WERI-Rb-1 (cell line): ENCODE results near the gene PDLIM1.

Experiments used
- DNase-seq: peaks from one replicate; pipeline ENCODE4 v3.0.0-alpha.2; 2020
- H3K27ac ChIP-seq: fragments of 250-450 bp; sonication (Bioruptor Pico); 2 replicates; pipeline ENCODE4 v1.5.1; 2020; ENCODE audit warnings: mild to moderate bottlenecking, moderate library complexity
- H3K27me3 ChIP-seq: fragments of 250-450 bp; sonication (Bioruptor Pico); 2 replicates; pipeline ENCODE4 v1.5.1; 2021; ENCODE audit warnings: mild to moderate bottlenecking, low read depth, moderate library complexity; ENCODE audit not compliant: insufficient read depth, severe bottlenecking
- H3K36me3 ChIP-seq: fragments of 250-450 bp; sonication (Bioruptor Pico); 2 replicates; pipeline ENCODE4 v1.5.1; 2020; ENCODE audit warnings: mild to moderate bottlenecking, moderate library complexity
- H3K4me3 ChIP-seq: 2 replicates; pipeline ENCODE4 v1.5.1; 2011; ENCODE audit warnings: low read depth, mild to moderate bottlenecking, control low read depth, low read length
- H3K9me3 ChIP-seq: fragments of 250-450 bp; sonication (Bioruptor Pico); 2 replicates; pipeline ENCODE4 v1.5.1; 2021; ENCODE audit warnings: mild to moderate bottlenecking, moderate library complexity; ENCODE audit not compliant: severe bottlenecking
- TF ChIP-seq, protein P1 (sequence below): IDR thresholded peaks from 2 replicates; pipeline ENCODE4 v1.5.1; 2011; ENCODE audit warnings: low read depth, mild to moderate bottlenecking, control low read depth, inconsistent platforms, low read length

PDLIM1 gene

DNA sequence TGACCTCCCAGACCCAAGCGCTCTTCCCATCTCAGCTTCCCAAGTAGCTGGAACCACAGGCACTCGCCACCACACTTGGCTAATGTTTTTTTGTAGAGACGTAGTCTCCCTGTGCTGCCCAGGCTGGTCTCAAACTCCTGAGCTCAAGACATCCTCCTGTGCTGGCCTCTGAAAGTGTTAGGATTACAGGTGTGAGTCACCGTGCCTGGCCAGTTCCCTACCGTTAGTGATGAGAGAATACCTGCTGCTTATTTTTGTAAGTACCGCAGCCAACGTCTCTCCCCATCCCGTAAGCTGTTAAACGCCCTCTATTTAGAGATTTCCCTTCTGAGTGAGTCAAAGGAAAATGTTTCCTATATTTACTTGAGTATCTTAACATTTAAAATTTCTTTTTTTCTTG, 38.5 kb upstream of the PDLIM1 start:
- TF ChIP-seq, protein P1, sequence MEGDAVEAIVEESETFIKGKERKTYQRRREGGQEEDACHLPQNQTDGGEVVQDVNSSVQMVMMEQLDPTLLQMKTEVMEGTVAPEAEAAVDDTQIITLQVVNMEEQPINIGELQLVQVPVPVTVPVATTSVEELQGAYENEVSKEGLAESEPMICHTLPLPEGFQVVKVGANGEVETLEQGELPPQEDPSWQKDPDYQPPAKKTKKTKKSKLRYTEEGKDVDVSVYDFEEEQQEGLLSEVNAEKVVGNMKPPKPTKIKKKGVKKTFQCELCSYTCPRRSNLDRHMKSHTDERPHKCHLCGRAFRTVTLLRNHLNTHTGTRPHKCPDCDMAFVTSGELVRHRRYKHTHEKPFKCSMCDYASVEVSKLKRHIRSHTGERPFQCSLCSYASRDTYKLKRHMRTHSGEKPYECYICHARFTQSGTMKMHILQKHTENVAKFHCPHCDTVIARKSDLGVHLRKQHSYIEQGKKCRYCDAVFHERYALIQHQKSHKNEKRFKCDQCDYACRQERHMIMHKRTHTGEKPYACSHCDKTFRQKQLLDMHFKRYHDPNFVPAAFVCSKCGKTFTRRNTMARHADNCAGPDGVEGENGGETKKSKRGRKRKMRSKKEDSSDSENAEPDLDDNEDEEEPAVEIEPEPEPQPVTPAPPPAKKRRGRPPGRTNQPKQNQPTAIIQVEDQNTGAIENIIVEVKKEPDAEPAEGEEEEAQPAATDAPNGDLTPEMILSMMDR = no peak
- Histone ChIP-seq H3K36me3 (no peaks in the 10 kb centered on the region), H3K27ac (no peak overlapping the region), H3K27me3 (no peaks in the 10 kb centered on the region), H3K4me3 (no peak overlapping the region), H3K9me3 (no peaks in the 10 kb centered on the region)
- no peak for DNase-seq

DNA sequence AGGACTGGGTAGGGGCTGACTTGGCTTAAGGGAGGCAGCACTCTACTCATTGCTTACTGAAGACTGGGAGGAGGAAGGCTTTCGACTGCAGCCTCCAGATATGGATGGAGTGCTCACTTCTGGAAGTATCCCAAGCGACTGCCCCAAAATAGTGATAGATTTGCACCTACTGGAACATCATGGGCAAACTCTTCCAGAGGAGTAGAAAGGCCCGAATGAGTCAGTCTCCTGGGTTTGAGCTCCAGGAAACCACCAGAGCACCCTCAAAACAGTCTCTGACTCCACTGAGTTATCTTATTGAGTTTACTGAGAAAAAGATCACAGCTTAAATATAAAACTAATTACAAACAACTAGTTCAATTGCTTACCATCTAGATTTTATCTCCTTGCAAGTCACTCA, 37.2 kb upstream of the PDLIM1 start:
- Histone ChIP-seq H3K9me3 (no peaks in the 10 kb centered on the region), H3K27me3 (no peaks in the 10 kb centered on the region), H3K27ac (peak overlapping the region; percentile 62), H3K36me3 (no peaks in the 10 kb centered on the region), H3K4me3 (no peak overlapping the region; the same call in 1 of the 2 replicates)
- TF ChIP-seq, protein P1 = no peak
- no peak for DNase-seq

DNA sequence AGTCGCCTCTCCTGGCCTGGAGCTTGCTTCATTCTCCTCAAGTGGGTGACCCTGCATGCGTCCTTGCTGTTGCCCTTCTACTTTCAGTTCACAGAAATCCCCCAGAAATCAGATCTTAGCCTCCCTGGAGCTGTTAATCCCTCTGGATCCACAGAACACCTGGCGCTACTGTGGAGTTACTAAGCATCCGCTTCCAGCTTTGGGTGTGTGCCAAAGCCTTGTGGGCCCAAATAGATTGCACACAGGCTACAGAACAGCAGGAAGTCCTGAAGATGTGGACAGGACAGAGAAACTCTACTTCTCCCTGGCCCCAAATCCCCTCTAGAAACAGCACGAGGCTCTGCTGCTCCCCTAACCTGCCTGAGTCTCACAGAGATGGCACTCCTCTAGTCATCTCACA, 36.6 kb upstream of the PDLIM1 start:
- no peaks in the 10 kb centered on the region for H3K9me3 ChIP-seq
- peak overlapping the region; percentile 62 for H3K27ac ChIP-seq
- H3K36me3 ChIP-seq = no peaks in the 10 kb centered on the region
- H3K27me3 ChIP-seq = no peaks in the 10 kb centered on the region
- peak; percentile 94 for DNase-seq
- TF ChIP-seq, protein P1 = no peak
- no peak overlapping the region for H3K4me3 ChIP-seq

DNA sequence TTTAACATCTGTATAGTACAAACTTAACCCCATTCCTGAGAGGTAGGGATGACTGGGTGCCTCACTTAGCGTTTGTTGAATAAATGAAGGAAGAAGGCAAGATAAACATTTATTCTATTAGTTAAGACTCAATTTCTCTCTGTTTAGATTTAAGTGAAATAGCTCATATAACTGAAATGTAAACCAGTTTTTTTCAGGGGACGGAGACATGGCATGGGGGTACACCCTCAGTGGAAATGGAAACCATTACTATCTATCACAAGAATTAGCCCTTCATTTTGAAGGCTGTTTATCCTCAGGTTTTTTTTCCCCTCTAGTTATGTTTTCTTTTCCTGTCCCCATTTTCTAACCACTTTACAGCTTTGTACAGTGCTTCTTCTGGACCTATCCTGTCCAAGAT, 35.6 kb upstream of the PDLIM1 start:
- Histone ChIP-seq H3K4me3 (no peak overlapping the region), H3K27ac (peak overlapping the region; percentile 62; the same call in 1 of the 2 replicates), H3K9me3 (no peaks in the 10 kb centered on the region), H3K27me3 (no peaks in the 10 kb centered on the region), H3K36me3 (no peaks in the 10 kb centered on the region)
- DNase-seq = no peak
- TF ChIP-seq, protein P1 = no peak

DNA sequence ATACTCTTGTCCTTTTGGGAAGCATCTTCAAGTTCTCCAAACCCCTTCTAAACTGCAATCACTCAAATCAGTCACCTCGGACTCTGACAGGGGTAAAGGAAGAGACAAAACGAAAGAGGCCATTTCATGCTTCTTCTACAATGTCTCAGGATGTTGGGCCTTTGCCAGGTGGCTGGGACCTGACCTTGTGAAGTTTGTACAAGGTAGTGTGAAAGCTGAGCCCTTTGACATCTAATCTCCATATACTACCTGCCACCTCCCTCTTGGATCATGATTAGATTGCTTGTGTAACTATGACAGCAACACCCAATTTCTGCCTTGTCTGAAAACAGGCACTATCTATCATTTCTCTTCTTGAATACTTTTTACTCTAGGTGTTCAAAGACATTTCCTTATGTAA, 35.1 kb upstream of the PDLIM1 start:
- Histone ChIP-seq H3K9me3 (no peaks in the 10 kb centered on the region), H3K4me3 (no peak overlapping the region), H3K27me3 (no peaks in the 10 kb centered on the region), H3K36me3 (no peaks in the 10 kb centered on the region), H3K27ac (no peak overlapping the region)
- no peak for DNase-seq
- TF ChIP-seq, protein P1 = no peak
